ENCODE results near the gene TMEM63B. TPM values are rescaled to one million over a fixed set of nuclear protein-coding genes. Genes with fewer than 3 reads are reported as not detected.

TMEM63B gene
- total and polyA plus RNA-seq, 2 of the 8 experiments (the other 6 are each of a cell fraction or from before 2014, with no cell fraction given): 61.1 to 96.8 TPM

DNA sequence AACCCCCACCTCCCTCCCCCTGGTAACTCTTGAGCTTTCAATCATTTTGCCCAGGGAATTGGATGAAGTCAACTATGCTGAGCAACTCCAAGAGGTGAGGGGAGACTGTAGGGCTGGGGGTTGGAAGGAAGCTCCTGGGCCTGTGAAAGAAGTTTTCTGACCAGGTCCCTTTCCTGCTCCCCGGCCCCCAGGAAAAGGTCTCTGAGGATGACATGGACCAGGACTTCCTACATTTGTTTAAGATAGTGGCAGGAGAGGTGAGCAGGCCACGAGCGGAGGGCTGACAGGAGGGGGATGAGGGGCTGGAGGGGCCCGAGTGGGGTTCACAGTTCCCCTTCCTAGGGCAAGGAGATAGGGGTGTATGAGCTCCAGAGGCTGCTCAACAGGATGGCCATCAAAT, 53.1 kb downstream of the TMEM63B start:
- CTCF ChIA-PET (ENCODE audit: partially characterized antibody): interaction anchor here (0.6 to 10.8 kb wide), 5 partner anchors 15 to 1054 kb away, joined by 3 to 287 read pairs (median 3); partner anchors contain the start of gene SLC29A1
- TF ChIP-seq JUN (IDR thresholded peaks at IDR 0.05; ENCODE audit: low read depth, low read length): no peak
- no peak for TF ChIP-seq SIN3A (conservative IDR thresholded peaks at IDR 0.05 in 1 of 2, IDR thresholded peaks at IDR 0.05 in 1 of 2; ENCODE audit: low read depth in 1 of 2, low read length in 2 of 2)
- TF ChIP-seq KDM1A (IDR thresholded peaks at IDR 0.05; ENCODE audit: borderline replicate concordance, low read length): no peak
- no peak for TF ChIP-seq CHD1 (IDR thresholded peaks at IDR 0.05; ENCODE audit: low read depth, low read length)
- no peak for TF ChIP-seq RXRA (IDR thresholded peaks at IDR 0.05; ENCODE audit: insufficient read depth, low read depth, low read length)
- TF ChIP-seq BCL11A (IDR thresholded peaks at IDR 0.05; ENCODE audit: low read depth in 2 of 2, low read length in 2 of 2): no peak
- TF ChIP-seq, protein P1, sequence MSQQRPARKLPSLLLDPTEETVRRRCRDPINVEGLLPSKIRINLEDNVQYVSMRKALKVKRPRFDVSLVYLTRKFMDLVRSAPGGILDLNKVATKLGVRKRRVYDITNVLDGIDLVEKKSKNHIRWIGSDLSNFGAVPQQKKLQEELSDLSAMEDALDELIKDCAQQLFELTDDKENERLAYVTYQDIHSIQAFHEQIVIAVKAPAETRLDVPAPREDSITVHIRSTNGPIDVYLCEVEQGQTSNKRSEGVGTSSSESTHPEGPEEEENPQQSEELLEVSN (IDR thresholded peaks at IDR 0.05): no peak
- TF ChIP-seq ZNF274 (IDR thresholded peaks at IDR 0.05; ENCODE audit: borderline replicate concordance, extremely low read depth, low read length): no peak
- no peak for TF ChIP-seq RNF2 (IDR thresholded peaks at IDR 0.05; ENCODE audit: borderline replicate concordance, low read depth, low read length, missing control alignments, poor library complexity, severe bottlenecking)
- no peak for TF ChIP-seq KDM4A (IDR thresholded peaks at IDR 0.05; ENCODE audit: low read depth, low read length, severe bottlenecking)
- no peak for TF ChIP-seq CEBPB (IDR thresholded peaks at IDR 0.05; ENCODE audit: low read depth, low read length)
- TF ChIP-seq EP300 (IDR thresholded peaks at IDR 0.05; ENCODE audit: borderline replicate concordance in 1 of 2, low read depth in 2 of 2, low read length in 2 of 2): no peak

More for the DNA sequence above, 53.1 kb downstream of the TMEM63B start:
- Histone ChIP-seq H3K23me2 (ENCODE audit: low read depth, low read length) (peaks cover 10% of the 10 kb centered on the region; the same call in 1 of the 2 replicates), H2BK20ac (ENCODE audit: low read length) (no peak overlapping the region), H3K4me3 (ENCODE audit: extremely low read depth in 1 of 4, insufficient read depth in 2 of 4, low read depth in 3 of 4, low read length in 4 of 4) (no peak overlapping the region), H3K14ac (ENCODE audit: insufficient read length) (no peak overlapping the region), H2AFZ (ENCODE audit: low read length) (no peak overlapping the region), H3K9me3 (ENCODE audit: insufficient read depth in 2 of 2, low read depth in 1 of 2, low read length in 1 of 2) (no peaks in the 10 kb centered on the region), H2BK12ac (ENCODE audit: low read depth, low read length) (0 out of 2 replicates have a peak overlapping the region, but pooled peaks have one; percentile 27), H2AK5ac (ENCODE audit: low read depth, low read length) (no peak overlapping the region), H3K4me1 (replicated peaks in 1 of 4; ENCODE audit: control insufficient read depth in 3 of 4, insufficient read depth in 4 of 4, low read length in 3 of 4) (peaks cover 2 to 15% (median 3%) of the 10 kb centered on the region in 4 experiments; a peak in 5 of 7 replicates), H4K91ac (replicated peaks; ENCODE audit: insufficient read length, low read length) (no peak overlapping the region), H3K27me3 (replicated peaks in 1 of 4; ENCODE audit: control insufficient read depth in 3 of 4, extremely low read depth in 1 of 4, insufficient read depth in 3 of 4, low read length in 3 of 4) (no peaks in the 10 kb centered on the region), H4K20me1 (replicated peaks in 1 of 2; ENCODE audit: control insufficient read depth in 1 of 2, insufficient read depth in 2 of 2, low read length in 2 of 2) (no peaks in the 10 kb centered on the region), H3K36me3 (ENCODE audit: control insufficient read depth in 2 of 4, insufficient read depth in 4 of 4, low read length in 3 of 4) (no peaks in the 10 kb centered on the region), H2BK120ac (replicated peaks; ENCODE audit: low read depth, low read length) (no peak overlapping the region), H3K4ac (replicated peaks; ENCODE audit: insufficient read length, low read depth, low read length) (no peak overlapping the region), H3K27ac (ENCODE audit: low read depth, low read length) (no peak overlapping the region), H4K8ac (ENCODE audit: extremely low read depth, insufficient read depth, low read length) (no peak overlapping the region), H3K9ac (replicated peaks in 1 of 4; ENCODE audit: extremely low read depth in 1 of 4, low read depth in 3 of 4, low read length in 3 of 4) (no peak overlapping the region), H4K5ac (ENCODE audit: insufficient read length, low read depth, low read length) (no peak overlapping the region), H3K4me2 (ENCODE audit: insufficient read depth in 1 of 2, low read depth in 2 of 2, low read length in 2 of 2) (no peak overlapping the region), H3K18ac (ENCODE audit: extremely low read depth, low read length) (no peak overlapping the region), H3K23ac (ENCODE audit: insufficient read length) (no peak overlapping the region), H2BK15ac (ENCODE audit: low read length) (no peak overlapping the region), H3K79me1 (ENCODE audit: low read depth, low read length) (no peaks in the 10 kb centered on the region), H2BK5ac (ENCODE audit: low read depth, low read length) (no peak overlapping the region), H3K79me2 (ENCODE audit: control insufficient read depth in 1 of 2, insufficient read depth in 2 of 2, low read length in 2 of 2) (no peaks in the 10 kb centered on the region), H3K56ac (replicated peaks; ENCODE audit: insufficient read length, low read depth, low read length) (no peak overlapping the region)
- POLR2A ChIA-PET (ENCODE audit: partially characterized antibody): interaction anchor here (0.8 to 2.2 kb wide), 11 partner anchors 13 to 76 kb away, joined by 3 to 9 read pairs (median 4); partner anchors contain the start of gene SLC29A1
- FAIRE-seq: no peak
- no peak for DNase-seq (ENCODE audit: low read depth in 1 of 2, low spot score in 2 of 2)
- WGBS, 2 experiments (ENCODE audit: extremely low coverage in 1 of 2, insufficient coverage in 1 of 2, insufficient read length in 1 of 2, insufficient replicate concordance in 2 of 2, low coverage in 1 of 2, low lambda C conversion rate in 2 of 2, missing lambda C conversion rate in 1 of 2): 86% methylated on average over 4 of the region's 4 CpGs; no CpG with 5 or more reads in 1 of the 2 experiments

Data from H1 (cell line).